T-cell (primary cell): ENCODE results near the gene OR2A12. TPM values are rescaled to one million over a fixed set of nuclear protein-coding genes. Genes with fewer than 3 reads are reported as not detected.

Experiments
- ATAC-seq, 4 experiments: fragments of 200-7000 bp in 3 of 4; fragments of 150-1000 bp in 1 of 4; cut with Tn5 transposase; replicated peaks in 1 of 4; 1 replicate in 3 of 4; 2 replicates in 1 of 4; pipeline ENCODE4 v1.10.0; 2021; ENCODE audit warnings: moderate library complexity in 3 of 4, mild to moderate bottlenecking in 2 of 4, moderate number of reproducible peaks in 1 of 4
- CTCF ChIA-PET, 2 donors: fragments of 300-600 bp; sonication (Branson Sonifier 250); formaldehyde crosslinking; loops; one replicate each; lab custom pipeline; 2022; ENCODE audit warnings: antibody characterized with exemption in 2 of 2; lab: Charles Lee
- POLR2A ChIA-PET, 2 donors: fragments of 300-600 bp; sonication (Branson Sonifier 250); formaldehyde crosslinking; loops; one replicate each; lab custom pipeline; 2022; ENCODE audit warnings: antibody characterized with exemption in 2 of 2; lab: Charles Lee
- DNase-seq, 35 experiments: peaks; one replicate each; pipeline versions ENCODE4 v3.0.0 to v3.0.0-alpha.2; 2013 to 2023
- H3K27ac ChIP-seq: one replicate; pipeline ENCODE4 v1.5.1; 2013; ENCODE audit warnings: low read length
- H3K27me3 ChIP-seq, 2 experiments: replicated peaks in 1 of 2; 1 replicate in 1 of 2; 2 replicates in 1 of 2; pipeline versions ENCODE4 v1.6.1 to v1.7.0; 2013; ENCODE audit warnings: low read length in 1 of 2, mixed read lengths in 1 of 2; ENCODE audit not compliant: control insufficient read depth in 2 of 2, insufficient read depth in 2 of 2; ENCODE audit errors: extremely low read depth in 1 of 2
- H3K36me3 ChIP-seq, 2 donors: 1 replicate in 1 of 2; 2 replicates in 1 of 2; pipeline versions ENCODE4 v1.6.1 to v1.7.0; 2013; ENCODE audit warnings: low read length in 1 of 2; ENCODE audit not compliant: control insufficient read depth in 2 of 2, insufficient read depth in 1 of 2; ENCODE audit errors: extremely low read depth in 1 of 2
- H3K4me1 ChIP-seq, 2 experiments: 1 replicate in 1 of 2; 2 replicates in 1 of 2; pipeline versions ENCODE4 v1.6.1 to v1.7.0; 2013; ENCODE audit warnings: low read length in 2 of 2, mixed read lengths in 1 of 2; ENCODE audit not compliant: insufficient read depth in 2 of 2, control insufficient read depth in 1 of 2; ENCODE audit errors: extremely low read depth in 1 of 2
- H3K4me3 ChIP-seq, 2 donors: 1 replicate in 1 of 2; 2 replicates in 1 of 2; pipeline versions ENCODE4 v1.5.1 to v1.7.0; 2013; ENCODE audit warnings: mild to moderate bottlenecking in 2 of 2, low read length in 1 of 2, moderate library complexity in 1 of 2; ENCODE audit not compliant: control insufficient read depth in 1 of 2; ENCODE audit errors: extremely low read depth in 1 of 2
- H3K9me3 ChIP-seq: 2 replicates; pipeline ENCODE4 v1.7.0; 2013
- H3K27ac Mint-ChIP-seq, 2 donors: one replicate each; pipeline ENCODE4 v1.8.0; 2020 to 2021; ENCODE audit warnings: mild to moderate bottlenecking in 2 of 2, mixed read lengths in 2 of 2
- H3K27me3 Mint-ChIP-seq, 2 donors: one replicate each; pipeline ENCODE4 v1.8.0; 2021 to 2022; ENCODE audit warnings: mixed read lengths in 2 of 2
- H3K36me3 Mint-ChIP-seq: one replicate; pipeline ENCODE4 v1.8.0; 2021; ENCODE audit warnings: mixed read lengths
- H3K4me1 Mint-ChIP-seq, 3 donors: one replicate each; pipeline ENCODE4 v1.8.0; 2020 to 2022; ENCODE audit warnings: mixed read lengths in 3 of 3, mild to moderate bottlenecking in 1 of 3
- H3K4me3 Mint-ChIP-seq, 3 donors: one replicate each; pipeline ENCODE4 v1.8.0; 2020 to 2022; ENCODE audit warnings: mild to moderate bottlenecking in 3 of 3, mixed read lengths in 3 of 3, moderate library complexity in 3 of 3
- H3K9me3 Mint-ChIP-seq, 3 donors: one replicate each; pipeline ENCODE4 v1.8.0; 2020 to 2022; ENCODE audit warnings: mixed read lengths in 3 of 3
- WGBS: methylation state at CpG from one replicate; pipeline ENCODE4 v1.1.5; 2013; ENCODE audit warnings: missing lambda C conversion rate; ENCODE audit not compliant: insufficient coverage; 5-methylcytosine and 5-hydroxymethylcytosine counted together
- total RNA-seq, 35 experiments: library from RNA in 6 of 35; stranded (reverse) in 6 of 35; fragments of 120-200 nt in 1 of 35; gene quantifications; one replicate each; pipeline versions ENCODE4 v1.2.1 to v1.2.4 and lab custom pipeline; 2013 to 2026

OR2A12 gene
- total RNA-seq, 5 donors from 2014 or later (not counting 1 experiment from before 2014, with no cell fraction given): not detected

GRCh38 chr7:144137501-144137900, 51.4 kb downstream of the OR2A12 start:
- CTCF ChIA-PET: interaction anchor here in 1 of 2 donors (1.3 kb wide), 1 partner anchor 9 kb away, joined by 6 read pairs; no protein-coding TSS in a partner anchor
- no CpG with 5 or more reads among the region's 1 CpG for WGBS
- Histone ChIP-seq H3K27me3 (no peaks in the 10 kb centered on the region), H3K36me3 (no peaks in the 10 kb centered on the region), H3K4me3 (no peak overlapping the region), H3K9me3 (no peaks in the 10 kb centered on the region), H3K27ac (no peak overlapping the region), H3K4me1 (no peaks in the 10 kb centered on the region)
- H3K36me3 Mint-ChIP-seq: no peaks in the 10 kb centered on the region
- peaks cover under 1 to 10% of the 10 kb centered on the region in 2 donors for H3K27me3 Mint-ChIP-seq
- no peak overlapping the region for H3K27ac Mint-ChIP-seq
- DNase-seq (no peak), ATAC-seq (no peak)
- H3K4me1 Mint-ChIP-seq: no peaks in the 10 kb centered on the region
- POLR2A ChIA-PET: no interaction called here
- H3K9me3 Mint-ChIP-seq: no peaks in the 10 kb centered on the region
- no peak overlapping the region for H3K4me3 Mint-ChIP-seq

- no peak overlapping the region for H3K4me3 ChIP-seq
- no peaks in the 10 kb centered on the region for H3K4me1 Mint-ChIP-seq
- CTCF ChIA-PET: no interaction called here
- peaks cover 0 to 4% of the 10 kb centered on the region in 2 experiments for H3K27me3 ChIP-seq
- H3K9me3 ChIP-seq: no peaks in the 10 kb centered on the region
- POLR2A ChIA-PET: no interaction called here
- H3K27ac Mint-ChIP-seq: no peak overlapping the region
- no peaks in the 10 kb centered on the region for H3K4me1 ChIP-seq
- no peaks in the 10 kb centered on the region for H3K36me3 ChIP-seq
- no peak overlapping the region for H3K4me3 Mint-ChIP-seq
- ATAC-seq (no peak), DNase-seq (no peak)
- WGBS: no CpG with 5 or more reads among the region's 3 CpGs
- H3K36me3 Mint-ChIP-seq: no peaks in the 10 kb centered on the region
- no peak overlapping the region for H3K27ac ChIP-seq
- H3K27me3 Mint-ChIP-seq: peaks cover 4 to 5% of the 10 kb centered on the region in 2 donors
- peaks cover 3 to 8% (median 6%) of the 10 kb centered on the region in 3 donors for H3K9me3 Mint-ChIP-seq
Measured at GRCh38 chr7:144142187-144142586, 56.1 kb downstream of the OR2A12 start.

DNA sequence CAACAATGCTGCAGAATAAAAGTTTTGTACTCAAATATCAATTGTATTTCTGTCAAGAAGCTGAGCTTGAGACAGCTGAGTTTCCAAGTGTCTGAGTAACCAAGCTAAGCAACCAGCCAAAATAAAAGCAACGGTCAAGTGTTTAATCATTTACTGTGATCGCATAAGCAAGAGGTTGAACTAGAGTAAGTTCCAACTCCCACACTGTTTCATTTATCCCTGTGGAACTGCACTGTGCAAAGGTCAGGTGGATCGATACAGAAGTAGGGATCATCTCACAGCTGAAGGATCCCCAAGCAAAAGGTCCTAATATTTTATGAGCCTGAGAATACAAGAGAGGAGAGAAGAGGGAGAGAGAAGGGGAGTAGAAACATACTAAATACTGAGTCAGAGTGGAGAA, 58.3 kb downstream of the OR2A12 start:
- 100% methylated on average over 1 of the region's 3 CpGs for WGBS
- ChIA-PET POLR2A (no interaction called here), CTCF (interaction anchor here in 1 of 2 donors (0.7 kb wide), 1 partner anchor 8 kb away, joined by 4 read pairs; no protein-coding TSS in a partner anchor)
- Histone ChIP-seq H3K4me3 (no peak overlapping the region), H3K9me3 (peaks cover 8% of the 10 kb centered on the region), H3K27me3 (peaks cover 0 to 6% of the 10 kb centered on the region in 2 experiments), H3K4me1 (no peaks in the 10 kb centered on the region), H3K36me3 (no peaks in the 10 kb centered on the region), H3K27ac (no peak overlapping the region)
- H3K27ac Mint-ChIP-seq: no peak overlapping the region
- H3K4me3 Mint-ChIP-seq: no peak overlapping the region
- H3K9me3 Mint-ChIP-seq: peaks cover 14 to 25% (median 24%) of the 10 kb centered on the region in 3 donors
- no peaks in the 10 kb centered on the region for H3K4me1 Mint-ChIP-seq
- peaks cover 0 to 5% of the 10 kb centered on the region in 2 donors for H3K27me3 Mint-ChIP-seq
- no peak for ATAC-seq
- DNase-seq: no peak
- peaks cover 4% of the 10 kb centered on the region for H3K36me3 Mint-ChIP-seq

DNA sequence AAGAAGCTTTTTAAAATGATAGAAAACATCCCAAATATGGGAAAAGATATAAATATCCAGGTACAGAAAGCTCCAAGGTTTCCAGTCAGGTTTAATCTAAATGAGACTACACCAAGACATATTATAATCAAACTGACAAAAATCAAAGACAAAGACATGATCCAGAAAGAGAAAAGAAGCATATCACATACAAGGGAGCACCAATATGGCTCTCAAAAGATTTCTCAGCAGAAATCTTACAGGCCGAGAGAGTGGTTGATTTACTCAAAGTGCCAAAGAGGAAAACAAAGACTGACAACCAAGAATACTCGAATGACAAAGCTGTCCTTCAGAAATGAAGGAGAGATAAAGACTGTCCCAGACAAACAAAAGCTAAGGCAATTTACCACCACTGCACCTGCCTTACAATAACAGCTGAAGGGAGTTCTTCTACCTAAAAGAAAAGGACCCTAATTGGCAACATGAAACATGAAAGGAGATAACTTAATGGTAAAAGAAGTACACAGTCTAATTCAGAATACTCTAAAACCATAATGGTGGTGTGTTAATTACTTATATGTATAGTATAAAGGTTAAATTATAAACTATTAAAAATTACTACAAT, 62.2 kb downstream of the OR2A12 start:
- Histone ChIP-seq H3K9me3 (peaks cover 12% of the 10 kb centered on the region), H3K27ac (no peak overlapping the region), H3K36me3 (no peaks in the 10 kb centered on the region), H3K4me3 (no peak overlapping the region), H3K27me3 (peaks cover 0 to 6% of the 10 kb centered on the region in 2 experiments), H3K4me1 (no peaks in the 10 kb centered on the region)
- Mint-ChIP-seq H3K4me1 (no peaks in the 10 kb centered on the region), H3K27me3 (peaks cover 9 to 13% of the 10 kb centered on the region in 2 donors), H3K27ac (no peak overlapping the region), H3K9me3 (peaks cover 19 to 41% (median 38%) of the 10 kb centered on the region in 3 donors), H3K4me3 (no peak overlapping the region), H3K36me3 (peaks cover 6% of the 10 kb centered on the region)
- CTCF ChIA-PET: interaction anchor here (0.6 to 1.0 kb wide), 2 partner anchors 20 to 28 kb away, joined by 3 read pairs; no protein-coding TSS in a partner anchor
- WGBS: 100% methylated on average over 1 of the region's 2 CpGs
- POLR2A ChIA-PET: no interaction called here
- ATAC-seq: no peak
- DNase-seq: no peak

Other genes starting within 250 kb of the OR2A12 start
- gene TCAF1, start 184.1 kb upstream of the OR2A12 start, total RNA-seq: 10 to 100 TPM; 12.9 to 15.0 (median 13.5) TPM
- gene OR2F2, start 151.0 kb upstream of the OR2A12 start, total RNA-seq: not detected
- not detected for gene OR2F1, start 131.4 kb upstream of the OR2A12 start, total RNA-seq
- gene OR6B1, start 86.0 kb upstream of the OR2A12 start, total RNA-seq: not detected
- not detected for gene OR2A5, start 37.3 kb upstream of the OR2A12 start, total RNA-seq
- not detected for gene OR2A25, start 16.5 kb upstream of the OR2A12 start, total RNA-seq
- not detected for gene OR2A2, start 23.3 kb downstream of the OR2A12 start, total RNA-seq
- not detected for gene OR2A14, start 36.9 kb downstream of the OR2A12 start, total RNA-seq
- 1 to 10 TPM in 3 of 5 donors, under 1 TPM in 2; 0.41 to 2.2 (median 1.0) TPM for gene CTAGE4, start 97.2 kb downstream of the OR2A12 start, total RNA-seq
- gene ARHGEF35, start 109.6 kb downstream of the OR2A12 start, total RNA-seq: 1 to 10 TPM in 4 of 5 donors, under 1 TPM in 1; 0.98 to 2.5 (median 1.7) TPM
- gene OR2A42, start 153.3 kb downstream of the OR2A12 start, total RNA-seq: under 1 TPM in 2 of 5 donors, not detected in 3; 0.09 to 0.13 TPM
- 1 to 10 TPM; 1.5 to 5.6 (median 2.5) TPM for gene OR2A7, start 178.5 kb downstream of the OR2A12 start, total RNA-seq
- gene CTAGE8, start 183.0 kb downstream of the OR2A12 start, total RNA-seq: 1 to 10 TPM in 1 of 5 donors, under 1 TPM in 1, not detected in 3; 0.66 to 1.2 TPM
- gene OR2A1, start 226.1 kb downstream of the OR2A12 start, total RNA-seq: not detected